Endothelial cell of umbilical vein (primary cell): ENCODE data around the gene PCDHB5. TPM values are rescaled to one million over a fixed set of nuclear protein-coding genes. Genes with fewer than 3 reads are reported as not detected.
"Not testable (repeated sequence)": the region's sequence is repeated elsewhere in the genome, so short reads cannot be mapped to it uniquely, and the experiment has no call there.

ENCODE experiments used
- BruUV-seq: library from RNA; stranded (reverse); fragments of 400-500 nt; replicated peaks from 2 replicates; lab custom pipeline; 2021; lab: Mats Ljungman, UMichigan
- CTCF ChIA-PET: fragments of 300-600, 350-600 bp; sonication (Branson Sonifier 250); formaldehyde crosslinking; loops from one replicate; lab custom pipeline; 2021; ENCODE audit warnings: antibody characterized with exemption, inconsistent platforms; lab: Charles Lee
- POLR2A ChIA-PET: fragments of 300-600, 350-600 bp; sonication (Branson Sonifier 250); formaldehyde crosslinking; loops from one replicate; lab custom pipeline; 2021; ENCODE audit warnings: antibody characterized with exemption, inconsistent platforms; lab: Charles Lee
- DNase-seq: peaks from one replicate; pipeline ENCODE4 v3.0.0-alpha.2; 2011; ENCODE audit warnings: low read depth, low spot score
- FAIRE-seq: peaks from 2 replicates; lab custom pipeline; 2011; peaks lifted over from hg19 to GRCh38; lab: Jason Lieb, UNC
- H2AFZ ChIP-seq: 2 replicates; pipeline ENCODE4 v1.6.0; 2012; ENCODE audit warnings: low read depth, low read length, control low read depth, inconsistent platforms
- H3K27ac ChIP-seq: 2 replicates; pipeline ENCODE4 v1.5.1; 2011; ENCODE audit warnings: low read depth, mild to moderate bottlenecking, control low read depth, low read length, moderate library complexity; ENCODE audit not compliant: insufficient read depth
- H3K27me3 ChIP-seq, 2 experiments: 2 replicates each; pipeline versions ENCODE4 v1.6.0 to v1.6.1; 2011; ENCODE audit warnings: low read length in 2 of 2, mixed read lengths in 1 of 2; ENCODE audit not compliant: control insufficient read depth in 2 of 2, insufficient read depth in 2 of 2
- H3K36me3 ChIP-seq, 2 experiments: 2 replicates in 1 of 2; 3 replicates in 1 of 2; pipeline ENCODE4 v1.5.1; 2011; ENCODE audit warnings: low read length in 2 of 2, mild to moderate bottlenecking in 1 of 2, moderate library complexity in 1 of 2; ENCODE audit not compliant: control insufficient read depth in 2 of 2, insufficient read depth in 2 of 2; ENCODE audit errors: extremely low read depth in 1 of 2
- H3K4me1 ChIP-seq: 3 replicates; pipeline ENCODE4 v1.5.1; 2011; ENCODE audit warnings: mild to moderate bottlenecking, low read length; ENCODE audit not compliant: control insufficient read depth, insufficient read depth; ENCODE audit errors: extremely low read depth
- H3K4me2 ChIP-seq: 2 replicates; pipeline ENCODE4 v1.6.1; 2011; ENCODE audit warnings: low read length, control low read depth, mixed read lengths; ENCODE audit not compliant: insufficient read depth
- H3K4me3 ChIP-seq, 3 experiments: fragments of 200-600 bp in 1 of 3; sonication (generic), shearing (Covaris generic) in 1 of 3; replicated peaks in 1 of 3; 2 replicates each; pipeline ENCODE4 v1.5.1; 2011 to 2016; ENCODE audit warnings: control low read depth in 3 of 3, low read length in 3 of 3, mild to moderate bottlenecking in 2 of 3, inconsistent platforms in 1 of 3, low read depth in 1 of 3, moderate library complexity in 1 of 3; ENCODE audit not compliant: insufficient read depth in 1 of 3
- H3K79me2 ChIP-seq: 2 replicates; pipeline ENCODE4 v1.6.0; 2012; ENCODE audit warnings: low read length, inconsistent platforms; ENCODE audit not compliant: control insufficient read depth, insufficient read depth
- H3K9ac ChIP-seq: replicated peaks from 2 replicates; pipeline ENCODE3; 2011; ENCODE audit warnings: low read length, control low read depth; ENCODE audit not compliant: insufficient read depth; ENCODE audit errors: extremely low read depth
- H3K9me1 ChIP-seq: replicated peaks from 3 replicates; pipeline ENCODE4 v1.6.0; 2011; ENCODE audit warnings: mild to moderate bottlenecking, low read length; ENCODE audit not compliant: control insufficient read depth, insufficient read depth; ENCODE audit errors: extremely low read depth
- H3K9me3 ChIP-seq: replicated peaks from 2 replicates; pipeline ENCODE4 v1.5.1; 2012; ENCODE audit warnings: low read length, inconsistent platforms; ENCODE audit not compliant: control insufficient read depth, insufficient read depth
- H4K20me1 ChIP-seq: replicated peaks from 2 replicates; pipeline ENCODE3; 2011; ENCODE audit warnings: mild to moderate bottlenecking, low read length; ENCODE audit not compliant: control insufficient read depth, insufficient read depth; ENCODE audit errors: extremely low read depth
- FOS ChIP-seq: IDR thresholded peaks from 2 replicates; pipeline ENCODE4 v1.6.1; 2011; ENCODE audit warnings: mild to moderate bottlenecking, low read length, moderate library complexity, borderline replicate concordance; ENCODE audit not compliant: insufficient read depth
- dilution Hi-C: fragments of 300-500 bp; cut with MboI; formaldehyde crosslinking; loops from one replicate; pipeline ENCODE4 v1.15.0; 2019; ENCODE audit warnings: low sequenced_read_pairs; ENCODE audit not compliant: extremely low pct_ligation_motif_present
- intact Hi-C: fragments of 100-400 bp; cut with micrococcal nuclease; formaldehyde crosslinking; loops from one replicate; pipeline ENCODE4 v1.10.0; 2022
- polyA plus RNA-seq, 4 experiments: library from polyadenylated mRNA; depleted of rRNA in 3 of 4; stranded (reverse) in 3 of 4; unstranded in 1 of 4; fragments of >200 nt; gene quantifications; 2 replicates each; pipeline versions ENCODE4 v1.2.1 to v1.2.3, GENCODE V29; 2011 to 2012; ENCODE audit warnings: missing spikeins in 1 of 4
- total RNA-seq: library from RNA; stranded (reverse); gene quantifications from 2 replicates; pipeline ENCODE4 v1.2.3, GENCODE V29; 2021

The PCDHB5 gene
- total and polyA plus RNA-seq, 2 donors (not counting 3 experiments of a cell fraction or from before 2014, with no cell fraction given), result 0.27 to 0.80 TPM

DNA sequence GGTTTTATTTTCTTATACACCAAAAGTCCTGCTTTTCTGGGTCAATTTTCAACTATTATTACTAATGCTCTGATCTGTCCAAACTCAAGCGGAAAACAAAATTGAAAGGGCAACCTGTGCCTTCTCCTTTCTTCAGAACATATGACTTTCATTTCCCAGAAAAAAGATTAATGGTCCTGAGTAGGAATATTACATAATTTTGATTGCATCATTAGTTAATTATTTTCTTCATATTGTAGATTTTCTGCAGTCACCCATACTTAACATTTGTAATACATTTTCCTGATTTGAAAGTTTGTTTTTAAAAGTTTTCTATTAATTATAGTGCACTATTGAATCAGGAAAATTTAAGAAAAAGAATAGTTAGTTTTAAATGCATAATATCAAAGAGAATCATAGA is 40.9 kb downstream of the PCDHB5 start:
- no peak overlapping the region for H3K4me2 ChIP-seq
- H3K79me2 ChIP-seq, result no peaks in the 10 kb centered on the region
- dilution Hi-C loops (no loop called here), intact Hi-C loops (no loop called here)
- no peaks in the 10 kb centered on the region for H3K9me3 ChIP-seq
- ChIA-PET POLR2A (no interaction called here), CTCF (no interaction called here)
- H4K20me1 ChIP-seq, result no peaks in the 10 kb centered on the region
- TF ChIP-seq FOS, result no peak
- no peak overlapping the region for H3K4me3 ChIP-seq
- no TSS peak for BruUV-seq
- no peak overlapping the region for H2AFZ ChIP-seq
- no peak overlapping the region for H3K9ac ChIP-seq
- H3K36me3 ChIP-seq, result no peaks in the 10 kb centered on the region
- no peak for DNase-seq
- FAIRE-seq, result no peak
- no peaks in the 10 kb centered on the region for H3K9me1 ChIP-seq
- H3K4me1 ChIP-seq, result no peaks in the 10 kb centered on the region
- H3K27me3 ChIP-seq, result no peaks in the 10 kb centered on the region
- H3K27ac ChIP-seq, result no peak overlapping the region

DNA sequence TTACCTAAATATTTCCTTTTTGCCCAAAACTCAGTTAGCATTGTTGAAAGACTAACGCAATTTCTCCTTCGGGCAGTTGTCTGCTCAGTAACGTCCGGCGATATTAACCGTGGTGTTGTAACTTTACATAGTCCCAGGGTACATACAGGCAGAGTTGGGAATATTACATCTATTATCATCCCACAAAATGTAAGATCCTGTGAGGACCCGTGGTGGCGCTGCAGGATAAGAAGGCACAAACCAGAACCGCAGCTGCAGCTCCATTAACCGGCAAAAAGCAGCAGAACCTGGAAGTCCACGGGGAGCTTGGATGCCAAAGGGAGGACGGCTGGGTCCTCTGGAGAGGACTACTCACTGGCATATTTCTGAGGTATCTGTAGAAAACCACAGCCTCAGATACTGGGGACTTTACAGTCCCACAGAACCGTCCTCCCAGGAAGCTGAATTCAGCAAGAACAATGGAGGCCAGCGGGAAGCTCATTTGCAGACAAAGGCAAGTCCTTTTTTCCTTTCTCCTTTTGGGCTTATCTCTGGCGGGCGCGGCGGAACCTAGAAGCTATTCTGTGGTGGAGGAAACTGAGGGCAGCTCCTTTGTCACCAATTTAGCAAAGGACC is 42.7 kb downstream of the PCDHB5 start, which contains the start of gene PCDHB8:
Gene PCDHB8, plus strand, starts transcription at position 214 of the 615 bp plus-strand sequence. Its CDS starts 245 bp downstream, at position 459.
- H3K27ac ChIP-seq, dilution Hi-C loops, H2AFZ ChIP-seq, BruUV-seq, H3K4me2 ChIP-seq, H3K9me1 ChIP-seq, H3K36me3 ChIP-seq, H3K79me2 ChIP-seq, H4K20me1 ChIP-seq, H3K9me3 ChIP-seq, H3K4me3 ChIP-seq, H3K9ac ChIP-seq, POLR2A ChIA-PET, intact Hi-C loops, DNase-seq, H3K27me3 ChIP-seq, H3K4me1 ChIP-seq: not testable (repeated sequence)
- CTCF ChIA-PET, result interaction anchor here (0.8 to 1.4 kb wide), 2 partner anchors 9 to 56 kb away, joined by 3 read pairs; partner anchors contain the start of genes PCDHB4 and PCDHB9
- FAIRE-seq, result peak; percentile 43

DNA sequence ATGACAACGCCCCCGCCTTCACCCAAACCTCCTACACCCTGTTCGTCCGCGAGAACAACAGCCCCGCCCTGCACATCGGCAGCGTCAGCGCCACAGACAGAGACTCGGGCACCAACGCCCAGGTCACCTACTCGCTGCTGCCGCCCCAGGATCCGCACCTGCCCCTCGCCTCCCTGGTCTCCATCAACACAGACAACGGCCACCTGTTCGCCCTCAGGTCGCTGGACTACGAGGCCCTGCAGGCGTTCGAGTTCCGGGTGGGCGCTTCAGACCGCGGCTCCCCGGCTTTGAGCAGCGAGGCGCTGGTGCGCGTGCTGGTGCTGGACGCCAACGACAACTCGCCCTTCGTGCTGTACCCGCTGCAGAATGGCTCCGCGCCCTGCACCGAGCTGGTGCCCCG is 44.4 kb downstream of the PCDHB5 start:
- H3K9me1 ChIP-seq, BruUV-seq, H2AFZ ChIP-seq, H3K9me3 ChIP-seq, dilution Hi-C loops, H3K4me1 ChIP-seq, intact Hi-C loops, POLR2A ChIA-PET, H4K20me1 ChIP-seq, CTCF ChIA-PET, H3K27me3 ChIP-seq, H3K4me2 ChIP-seq, H3K27ac ChIP-seq, H3K4me3 ChIP-seq, DNase-seq, H3K9ac ChIP-seq, H3K79me2 ChIP-seq, FAIRE-seq, H3K36me3 ChIP-seq: not testable (repeated sequence)

DNA sequence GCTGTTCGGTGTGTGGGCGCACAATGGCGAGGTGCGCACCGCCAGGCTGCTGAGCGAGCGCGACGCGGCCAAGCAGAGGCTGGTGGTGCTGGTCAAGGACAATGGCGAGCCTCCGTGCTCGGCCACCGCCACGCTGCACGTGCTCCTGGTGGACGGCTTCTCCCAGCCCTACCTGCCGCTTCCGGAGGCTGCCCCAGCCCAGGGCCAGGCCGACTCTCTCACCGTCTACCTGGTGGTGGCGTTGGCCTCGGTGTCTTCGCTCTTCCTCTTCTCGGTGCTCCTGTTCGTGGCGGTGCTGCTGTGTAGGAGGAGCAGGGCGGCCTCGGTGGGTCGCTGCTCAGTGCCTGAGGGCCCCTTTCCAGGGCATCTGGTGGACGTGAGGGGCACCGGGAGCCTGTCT is 44.9 kb downstream of the PCDHB5 start:
- H3K4me2 ChIP-seq, CTCF ChIA-PET, POLR2A ChIA-PET, H3K9ac ChIP-seq, H3K36me3 ChIP-seq, H3K79me2 ChIP-seq, H3K4me1 ChIP-seq, H3K9me1 ChIP-seq, H4K20me1 ChIP-seq, H3K27ac ChIP-seq, DNase-seq, H2AFZ ChIP-seq, intact Hi-C loops, H3K9me3 ChIP-seq, BruUV-seq, H3K4me3 ChIP-seq, dilution Hi-C loops, FAIRE-seq, H3K27me3 ChIP-seq: not testable (repeated sequence)
